HG03039 (cell line): ENCODE results near the gene NDUFAF3.

Experiments
- ATAC-seq: cut with Tn5 transposase; IDR thresholded peaks from one replicate; pipeline ENCODE4 v1.9.1; 2021; ENCODE audit warnings: mild to moderate bottlenecking, moderate library complexity; ENCODE audit not compliant: unreplicated experiment

Gene NDUFAF3

DNA sequence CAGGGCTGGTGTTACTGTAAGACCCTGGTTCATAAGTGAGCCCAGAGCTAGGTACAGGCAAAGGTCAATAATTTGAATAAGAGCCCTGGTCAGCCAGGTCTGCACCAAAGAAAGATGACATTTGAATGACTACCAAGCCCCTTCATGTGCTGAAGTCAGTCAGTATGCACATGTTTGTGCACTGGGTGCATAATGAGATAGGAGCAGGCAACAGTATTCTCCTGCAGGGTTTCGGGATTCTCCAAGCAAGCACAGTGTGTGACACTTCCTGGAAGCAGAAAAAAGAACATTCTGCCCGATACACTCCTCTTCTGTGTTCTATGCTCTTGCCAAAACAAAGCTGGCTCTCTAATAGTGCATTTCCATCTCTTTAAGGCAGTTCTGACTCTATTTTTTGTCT is 12.7 kb downstream of the NDUFAF3 start:
- ATAC-seq: no peak

- no peak for ATAC-seq
These were observed 13.4 kb downstream of the NDUFAF3 start for GRCh38 chr3:49035281-49035680.

- ATAC-seq: no peak
These were observed 31.6 kb downstream of the NDUFAF3 start for GRCh38 chr3:49053543-49053942.

DNA sequence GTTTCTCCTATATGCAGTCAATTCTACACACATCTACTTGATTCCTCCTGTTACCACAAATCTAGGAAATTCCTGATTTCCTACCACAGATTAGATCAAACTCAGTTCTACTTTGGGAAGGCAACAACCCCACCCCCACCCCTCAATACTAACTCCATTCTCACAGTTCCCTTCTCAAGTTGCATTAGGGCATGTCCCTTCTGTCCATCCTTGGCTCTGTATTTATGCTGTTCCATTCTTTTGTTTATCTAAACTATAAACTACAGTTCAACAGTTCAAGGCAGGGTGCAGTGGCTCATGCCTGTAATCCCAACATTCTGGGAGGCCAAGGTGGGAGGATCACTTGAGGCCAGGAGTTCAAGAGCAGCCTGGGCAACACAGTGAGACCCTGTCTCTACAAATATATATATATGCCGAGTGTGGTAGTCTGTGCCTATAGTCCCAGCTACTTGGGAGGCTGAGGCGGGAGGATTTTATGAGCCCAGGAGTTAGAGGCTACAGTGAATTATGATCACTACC is 32.5 kb downstream of the NDUFAF3 start:
- no peak for ATAC-seq

- ATAC-seq: no peak
These were observed 35.3 kb downstream of the NDUFAF3 start for GRCh38 chr3:49057268-49057667.

DNA sequence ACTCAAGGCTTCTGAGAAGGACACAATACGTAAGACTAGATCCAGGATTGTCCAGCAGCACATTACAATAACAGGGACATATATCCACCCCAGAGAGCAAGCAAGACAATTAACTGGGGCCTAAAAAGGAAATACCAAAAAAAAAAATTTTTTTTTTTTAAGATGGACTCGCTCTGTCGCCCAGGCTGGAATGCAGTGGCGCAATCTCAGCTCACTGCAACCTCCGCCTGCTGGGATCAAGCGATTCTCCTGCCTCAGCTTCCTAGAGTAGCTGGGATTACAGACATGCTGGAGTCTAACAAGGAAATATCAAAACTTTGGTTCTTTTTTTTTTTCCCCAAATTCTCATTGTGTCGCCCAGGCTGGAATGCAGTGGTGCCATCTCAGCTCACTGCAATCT is 36.1 kb downstream of the NDUFAF3 start:
- no peak for ATAC-seq
